Endothelial cell of umbilical vein (primary cell): ENCODE measurements around the gene ARHGEF26. TPM values are rescaled to one million over a fixed set of nuclear protein-coding genes. Genes with fewer than 3 reads are reported as not detected.

ENCODE experiments used
- BruUV-seq: library from RNA; stranded (reverse); fragments of 400-500 nt; replicated peaks from 2 replicates; lab custom pipeline; 2021; lab: Mats Ljungman, UMichigan
- CTCF ChIA-PET: fragments of 300-600, 350-600 bp; sonication (Branson Sonifier 250); formaldehyde crosslinking; loops from one replicate; lab custom pipeline; 2021; ENCODE audit warnings: antibody characterized with exemption, inconsistent platforms; lab: Charles Lee
- POLR2A ChIA-PET: fragments of 300-600, 350-600 bp; sonication (Branson Sonifier 250); formaldehyde crosslinking; loops from one replicate; lab custom pipeline; 2021; ENCODE audit warnings: antibody characterized with exemption, inconsistent platforms; lab: Charles Lee
- DNase-seq: peaks from one replicate; pipeline ENCODE4 v3.0.0-alpha.2; 2011; ENCODE audit warnings: low read depth, low spot score
- FAIRE-seq: peaks from 2 replicates; lab custom pipeline; 2011; peaks lifted over from hg19 to GRCh38; lab: Jason Lieb, UNC
- H2AFZ ChIP-seq: 2 replicates; pipeline ENCODE4 v1.6.0; 2012; ENCODE audit warnings: low read depth, low read length, control low read depth, inconsistent platforms
- H3K27ac ChIP-seq: 2 replicates; pipeline ENCODE4 v1.5.1; 2011; ENCODE audit warnings: low read depth, mild to moderate bottlenecking, control low read depth, low read length, moderate library complexity; ENCODE audit not compliant: insufficient read depth
- H3K27me3 ChIP-seq, 2 experiments: 2 replicates each; pipeline versions ENCODE4 v1.6.0 to v1.6.1; 2011; ENCODE audit warnings: low read length in 2 of 2, mixed read lengths in 1 of 2; ENCODE audit not compliant: control insufficient read depth in 2 of 2, insufficient read depth in 2 of 2
- H3K36me3 ChIP-seq, 2 experiments: 2 replicates in 1 of 2; 3 replicates in 1 of 2; pipeline ENCODE4 v1.5.1; 2011; ENCODE audit warnings: low read length in 2 of 2, mild to moderate bottlenecking in 1 of 2, moderate library complexity in 1 of 2; ENCODE audit not compliant: control insufficient read depth in 2 of 2, insufficient read depth in 2 of 2; ENCODE audit errors: extremely low read depth in 1 of 2
- H3K4me1 ChIP-seq: 3 replicates; pipeline ENCODE4 v1.5.1; 2011; ENCODE audit warnings: mild to moderate bottlenecking, low read length; ENCODE audit not compliant: control insufficient read depth, insufficient read depth; ENCODE audit errors: extremely low read depth
- H3K4me2 ChIP-seq: 2 replicates; pipeline ENCODE4 v1.6.1; 2011; ENCODE audit warnings: low read length, control low read depth, mixed read lengths; ENCODE audit not compliant: insufficient read depth
- H3K4me3 ChIP-seq, 3 experiments: fragments of 200-600 bp in 1 of 3; sonication (generic), shearing (Covaris generic) in 1 of 3; replicated peaks in 1 of 3; 2 replicates each; pipeline ENCODE4 v1.5.1; 2011 to 2016; ENCODE audit warnings: control low read depth in 3 of 3, low read length in 3 of 3, mild to moderate bottlenecking in 2 of 3, inconsistent platforms in 1 of 3, low read depth in 1 of 3, moderate library complexity in 1 of 3; ENCODE audit not compliant: insufficient read depth in 1 of 3
- H3K79me2 ChIP-seq: 2 replicates; pipeline ENCODE4 v1.6.0; 2012; ENCODE audit warnings: low read length, inconsistent platforms; ENCODE audit not compliant: control insufficient read depth, insufficient read depth
- H3K9ac ChIP-seq: replicated peaks from 2 replicates; pipeline ENCODE3; 2011; ENCODE audit warnings: low read length, control low read depth; ENCODE audit not compliant: insufficient read depth; ENCODE audit errors: extremely low read depth
- H3K9me1 ChIP-seq: replicated peaks from 3 replicates; pipeline ENCODE4 v1.6.0; 2011; ENCODE audit warnings: mild to moderate bottlenecking, low read length; ENCODE audit not compliant: control insufficient read depth, insufficient read depth; ENCODE audit errors: extremely low read depth
- H3K9me3 ChIP-seq: replicated peaks from 2 replicates; pipeline ENCODE4 v1.5.1; 2012; ENCODE audit warnings: low read length, inconsistent platforms; ENCODE audit not compliant: control insufficient read depth, insufficient read depth
- H4K20me1 ChIP-seq: replicated peaks from 2 replicates; pipeline ENCODE3; 2011; ENCODE audit warnings: mild to moderate bottlenecking, low read length; ENCODE audit not compliant: control insufficient read depth, insufficient read depth; ENCODE audit errors: extremely low read depth
- EZH2 ChIP-seq: IDR thresholded peaks from 2 replicates; pipeline ENCODE4 v1.6.1; 2012; ENCODE audit warnings: borderline replicate concordance, low read depth, mild to moderate bottlenecking, moderate library complexity, low read length, inconsistent platforms; ENCODE audit not compliant: severe bottlenecking
- FOS ChIP-seq: IDR thresholded peaks from 2 replicates; pipeline ENCODE4 v1.6.1; 2011; ENCODE audit warnings: mild to moderate bottlenecking, low read length, moderate library complexity, borderline replicate concordance; ENCODE audit not compliant: insufficient read depth
- GATA2 ChIP-seq: IDR thresholded peaks from 2 replicates; pipeline ENCODE4 v1.7.0; 2011; ENCODE audit warnings: low read depth, mild to moderate bottlenecking, moderate library complexity, mixed read lengths, low read length; ENCODE audit not compliant: insufficient read length, insufficient read depth
- JUN ChIP-seq: IDR thresholded peaks from 2 replicates; pipeline ENCODE4 v1.6.1; 2011; ENCODE audit warnings: borderline replicate concordance, low read depth; ENCODE audit not compliant: insufficient read length, insufficient read depth
- MYC ChIP-seq: IDR thresholded peaks from one replicate; pipeline ENCODE4 v1.6.1; 2011; ENCODE audit warnings: mild to moderate bottlenecking, low read depth, low read length
- POLR2AphosphoS5 ChIP-seq: IDR thresholded peaks from 2 replicates; pipeline ENCODE4 v1.6.1; 2012; ENCODE audit warnings: low read depth, mild to moderate bottlenecking, control low read depth, low read length, moderate library complexity; ENCODE audit not compliant: insufficient read depth
- dilution Hi-C: fragments of 300-500 bp; cut with MboI; formaldehyde crosslinking; loops from one replicate; pipeline ENCODE4 v1.15.0; 2019; ENCODE audit warnings: low sequenced_read_pairs; ENCODE audit not compliant: extremely low pct_ligation_motif_present
- intact Hi-C: fragments of 100-400 bp; cut with micrococcal nuclease; formaldehyde crosslinking; loops from one replicate; pipeline ENCODE4 v1.10.0; 2022
- polyA plus RNA-seq, 4 experiments: library from polyadenylated mRNA; depleted of rRNA in 3 of 4; stranded (reverse) in 3 of 4; unstranded in 1 of 4; fragments of >200 nt; gene quantifications; 2 replicates each; pipeline versions ENCODE4 v1.2.1 to v1.2.3, GENCODE V29; 2011 to 2012; ENCODE audit warnings: missing spikeins in 1 of 4
- total RNA-seq: library from RNA; stranded (reverse); gene quantifications from 2 replicates; pipeline ENCODE4 v1.2.3, GENCODE V29; 2021
- TF ChIP-seq, protein P1 (sequence below), 2 donors: IDR thresholded peaks; 1 replicate in 1 of 2; 2 replicates in 1 of 2; pipeline ENCODE4 v1.5.1; 2011; ENCODE audit warnings: low read length in 2 of 2, mild to moderate bottlenecking in 2 of 2, moderate library complexity in 2 of 2, control low read depth in 1 of 2, inconsistent platforms in 1 of 2, low read depth in 1 of 2; ENCODE audit not compliant: insufficient read depth in 1 of 2; ENCODE audit errors: extremely low read depth in 1 of 2

Gene ARHGEF26
- total and polyA plus RNA-seq, 2 donors (not counting 3 experiments of a cell fraction or from before 2014, with no cell fraction given): 0.57 to 2.9 TPM

DNA sequence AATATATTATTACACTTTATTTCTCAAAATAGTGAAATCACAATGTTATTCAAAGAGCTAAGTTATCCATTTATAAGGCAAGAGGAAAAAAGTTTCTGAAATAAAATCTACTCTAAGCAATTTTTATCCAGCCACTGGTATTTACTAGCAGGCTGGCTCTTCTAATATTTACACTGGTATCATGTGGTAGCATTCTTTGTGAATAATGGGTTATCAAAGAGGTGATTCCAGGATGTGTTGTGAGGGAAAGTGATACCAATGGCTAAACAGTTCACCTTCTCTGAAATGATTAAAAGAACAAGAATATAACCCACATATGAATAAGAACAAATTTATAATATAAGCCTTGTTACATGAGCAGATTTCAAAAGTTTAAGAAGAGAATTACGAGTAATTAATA is 159.0 kb downstream of the ARHGEF26 start:
- BruUV-seq: no TSS peak

More for the DNA sequence above, 159.0 kb downstream of the ARHGEF26 start:
- Histone ChIP-seq H3K79me2 (no peaks in the 10 kb centered on the region), H3K9me1 (no peaks in the 10 kb centered on the region), H4K20me1 (no peaks in the 10 kb centered on the region), H2AFZ (no peak overlapping the region), H3K27ac (no peak overlapping the region), H3K36me3 (peaks cover 2 to 33% of the 10 kb centered on the region in 2 experiments), H3K9ac (no peak overlapping the region), H3K9me3 (no peaks in the 10 kb centered on the region), H3K27me3 (no peaks in the 10 kb centered on the region), H3K4me2 (no peak overlapping the region), H3K4me1 (no peaks in the 10 kb centered on the region), H3K4me3 (no peak overlapping the region)
- intact Hi-C loops: no loop called here
- TF ChIP-seq POLR2AphosphoS5 (no peak), JUN (no peak), FOS (no peak), MYC (no peak), GATA2 (no peak), EZH2 (no peak)
- TF ChIP-seq, protein P1, sequence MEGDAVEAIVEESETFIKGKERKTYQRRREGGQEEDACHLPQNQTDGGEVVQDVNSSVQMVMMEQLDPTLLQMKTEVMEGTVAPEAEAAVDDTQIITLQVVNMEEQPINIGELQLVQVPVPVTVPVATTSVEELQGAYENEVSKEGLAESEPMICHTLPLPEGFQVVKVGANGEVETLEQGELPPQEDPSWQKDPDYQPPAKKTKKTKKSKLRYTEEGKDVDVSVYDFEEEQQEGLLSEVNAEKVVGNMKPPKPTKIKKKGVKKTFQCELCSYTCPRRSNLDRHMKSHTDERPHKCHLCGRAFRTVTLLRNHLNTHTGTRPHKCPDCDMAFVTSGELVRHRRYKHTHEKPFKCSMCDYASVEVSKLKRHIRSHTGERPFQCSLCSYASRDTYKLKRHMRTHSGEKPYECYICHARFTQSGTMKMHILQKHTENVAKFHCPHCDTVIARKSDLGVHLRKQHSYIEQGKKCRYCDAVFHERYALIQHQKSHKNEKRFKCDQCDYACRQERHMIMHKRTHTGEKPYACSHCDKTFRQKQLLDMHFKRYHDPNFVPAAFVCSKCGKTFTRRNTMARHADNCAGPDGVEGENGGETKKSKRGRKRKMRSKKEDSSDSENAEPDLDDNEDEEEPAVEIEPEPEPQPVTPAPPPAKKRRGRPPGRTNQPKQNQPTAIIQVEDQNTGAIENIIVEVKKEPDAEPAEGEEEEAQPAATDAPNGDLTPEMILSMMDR (IDR thresholded peaks at IDR 0.05; ENCODE audit: extremely low read depth in 1 of 2, insufficient read depth in 1 of 2, low read depth in 1 of 2, low read length in 2 of 2): no peak
- ChIA-PET CTCF (interaction anchor here (1.0 to 2.1 kb wide), 4 partner anchors 16 to 28 kb away, joined by 3 to 6 read pairs (median 4); no protein-coding TSS in a partner anchor), POLR2A (no interaction called here)
- dilution Hi-C loops: no loop called here
- DNase-seq: no peak
- FAIRE-seq: no peak
